Transverse colon (tissue), 4 donors: ENCODE data around the gene CNNM1.

ENCODE experiments used
- EP300 ChIP-seq: sonication (generic); formaldehyde crosslinking; IDR thresholded peaks from one replicate; pipeline ENCODE4 v1.6.1; 2017; ENCODE audit warnings: antibody characterized with exemption, low read depth
- POLR2AphosphoS5 ChIP-seq, 3 donors: sonication (generic); formaldehyde crosslinking; IDR thresholded peaks; one replicate each; pipeline ENCODE4 v1.6.1; 2016; ENCODE audit warnings: antibody characterized with exemption in 3 of 3
- TF ChIP-seq, protein P1 (sequence below), 5 experiments: fragments of 200-600 bp in 3 of 5; fragments of 450-650 bp in 2 of 5; sonication (generic) in 3 of 5; IDR thresholded peaks; 1 replicate in 2 of 5; 2 replicates in 3 of 5; pipeline ENCODE4 v1.5.1; 2016 to 2017; ENCODE audit warnings: antibody characterized with exemption in 5 of 5, inconsistent platforms in 3 of 5, mild to moderate bottlenecking in 2 of 5, moderate library complexity in 1 of 5

- TF ChIP-seq, protein P1, sequence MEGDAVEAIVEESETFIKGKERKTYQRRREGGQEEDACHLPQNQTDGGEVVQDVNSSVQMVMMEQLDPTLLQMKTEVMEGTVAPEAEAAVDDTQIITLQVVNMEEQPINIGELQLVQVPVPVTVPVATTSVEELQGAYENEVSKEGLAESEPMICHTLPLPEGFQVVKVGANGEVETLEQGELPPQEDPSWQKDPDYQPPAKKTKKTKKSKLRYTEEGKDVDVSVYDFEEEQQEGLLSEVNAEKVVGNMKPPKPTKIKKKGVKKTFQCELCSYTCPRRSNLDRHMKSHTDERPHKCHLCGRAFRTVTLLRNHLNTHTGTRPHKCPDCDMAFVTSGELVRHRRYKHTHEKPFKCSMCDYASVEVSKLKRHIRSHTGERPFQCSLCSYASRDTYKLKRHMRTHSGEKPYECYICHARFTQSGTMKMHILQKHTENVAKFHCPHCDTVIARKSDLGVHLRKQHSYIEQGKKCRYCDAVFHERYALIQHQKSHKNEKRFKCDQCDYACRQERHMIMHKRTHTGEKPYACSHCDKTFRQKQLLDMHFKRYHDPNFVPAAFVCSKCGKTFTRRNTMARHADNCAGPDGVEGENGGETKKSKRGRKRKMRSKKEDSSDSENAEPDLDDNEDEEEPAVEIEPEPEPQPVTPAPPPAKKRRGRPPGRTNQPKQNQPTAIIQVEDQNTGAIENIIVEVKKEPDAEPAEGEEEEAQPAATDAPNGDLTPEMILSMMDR (IDR thresholded peaks at IDR 0.05) = no peak
- TF ChIP-seq EP300 (no peak), POLR2AphosphoS5 (IDR thresholded peaks at IDR 0.05) (peak in 1 of 3 donors; percentile 38)
Measured at GRCh38 chr10:99431190-99431760, 102.1 kb downstream of the CNNM1 start.
